Left lung (tissue), 14 donors: ENCODE results near the gene GRIA3. TPM values are rescaled to one million over a fixed set of nuclear protein-coding genes. Genes with fewer than 3 reads are reported as not detected.

ENCODE experiments used
- ATAC-seq: fragments of 200-7000 bp; cut with Tn5 transposase; one replicate; pipeline ENCODE4 v1.9.1; 2020; ENCODE audit warnings: moderate library complexity
- DNase-seq, 4 donors: peaks; one replicate each; pipeline ENCODE4 v3.0.0-alpha.2; 2013 to 2020
- H3K27ac ChIP-seq, 2 donors: fragments of 200-600 bp; sonication (generic) in 1 of 2; one replicate each; pipeline versions ENCODE4 v1.5.0 to v1.8.0; 2020 to 2021
- H3K27me3 ChIP-seq, 2 donors: fragments of 200-600 bp; sonication (generic) in 1 of 2; one replicate each; pipeline versions ENCODE4 v1.5.0 to v1.8.0; 2020 to 2021
- H3K36me3 ChIP-seq, 2 donors: fragments of 200-600 bp; sonication (generic) in 1 of 2; one replicate each; pipeline versions ENCODE4 v1.5.0 to v1.8.0; 2020 to 2021
- H3K4me1 ChIP-seq, 2 donors: fragments of 200-600 bp; one replicate each; pipeline ENCODE4 v1.8.0; 2021
- H3K4me3 ChIP-seq, 2 donors: fragments of 200-600 bp; sonication (generic) in 1 of 2; one replicate each; pipeline versions ENCODE4 v1.5.0 to v1.8.0; 2020 to 2021; ENCODE audit warnings: mild to moderate bottlenecking in 1 of 2
- H3K9me3 ChIP-seq, 2 donors: fragments of 200-600 bp; sonication (generic) in 1 of 2; one replicate each; pipeline versions ENCODE4 v1.5.0 to v1.8.0; 2020 to 2021
- intact Hi-C, 2 donors: fragments of 100-400 bp; cut with DNase I; formaldehyde crosslinking; loops; one replicate each; pipeline versions ENCODE4 v1.11.2 to v1.14.2; 2022
- long read RNA-seq, 12 donors: library from polyadenylated mRNA in 2 of 12; unstranded in 2 of 12; transcript quantifications; one replicate each; pipeline ENCODE4 v2.0.0 and lab custom pipeline, GENCODE V29; 2019 to 2026
- polyA plus RNA-seq, 6 donors: library from polyadenylated mRNA; unstranded; fragments of 120-200 nt; gene quantifications; one replicate each; pipeline ENCODE4 v1.2.1, GENCODE V29; 2013; ENCODE audit not compliant: insufficient read length in 6 of 6
- total RNA-seq, 2 donors: library from RNA; stranded (reverse); fragmentation: NEBNext Ultra II Directional; extraction: Animal tissue kit (Norgen Biotek cat#: 25700); gene quantifications; one replicate each; pipeline ENCODE4 v1.2.1, GENCODE V29; 2021
- TF ChIP-seq, protein P1 (sequence below), 2 donors: fragments of 200-600 bp; sonication (generic) in 1 of 2; IDR thresholded peaks; one replicate each; pipeline versions ENCODE4 v1.5.0 to v1.8.0; 2021; ENCODE audit warnings: antibody characterized with exemption in 2 of 2
- donor health status: DM: no; HTN: yes; CAD: no.
- donor health status: DM: no; HTN: no; CAD: no.

Gene GRIA3
- under 1 TPM; 0.37 to 0.50 TPM for total RNA-seq
- polyA plus RNA-seq, result 1 to 10 TPM in 3 of 6 donors, under 1 TPM in 3; 0.35 to 2.3 (median 1.0) TPM
- long read RNA-seq, donor 1, result 0 reads
- long read RNA-seq, donor 2, result 0 reads
- long read RNA-seq, donor 3, result 0 reads
- long read RNA-seq, donor 4, partial matches to known transcripts, result 0 of 1 reads
- long read RNA-seq, donor 4, other reads (novel, unspliced or antisense), result 1 of 1 reads
- long read RNA-seq, donor 5, result 0 reads
- long read RNA-seq, donor 6, result 0 reads
- long read RNA-seq, donor 7, result 0 reads
- long read RNA-seq, donor 8, result 0 reads
- long read RNA-seq, donor 9, result 0 reads
- long read RNA-seq, donor 10, result 0 reads
- long read RNA-seq, donor 11, full-length matches to known transcripts, result 13 of 13 reads
- long read RNA-seq, donor 11, partial matches to known transcripts, result 0 of 13 reads
- long read RNA-seq, donor 11, other reads (novel, unspliced or antisense), result 0 of 13 reads
- long read RNA-seq, donor 12, result 0 reads

DNA sequence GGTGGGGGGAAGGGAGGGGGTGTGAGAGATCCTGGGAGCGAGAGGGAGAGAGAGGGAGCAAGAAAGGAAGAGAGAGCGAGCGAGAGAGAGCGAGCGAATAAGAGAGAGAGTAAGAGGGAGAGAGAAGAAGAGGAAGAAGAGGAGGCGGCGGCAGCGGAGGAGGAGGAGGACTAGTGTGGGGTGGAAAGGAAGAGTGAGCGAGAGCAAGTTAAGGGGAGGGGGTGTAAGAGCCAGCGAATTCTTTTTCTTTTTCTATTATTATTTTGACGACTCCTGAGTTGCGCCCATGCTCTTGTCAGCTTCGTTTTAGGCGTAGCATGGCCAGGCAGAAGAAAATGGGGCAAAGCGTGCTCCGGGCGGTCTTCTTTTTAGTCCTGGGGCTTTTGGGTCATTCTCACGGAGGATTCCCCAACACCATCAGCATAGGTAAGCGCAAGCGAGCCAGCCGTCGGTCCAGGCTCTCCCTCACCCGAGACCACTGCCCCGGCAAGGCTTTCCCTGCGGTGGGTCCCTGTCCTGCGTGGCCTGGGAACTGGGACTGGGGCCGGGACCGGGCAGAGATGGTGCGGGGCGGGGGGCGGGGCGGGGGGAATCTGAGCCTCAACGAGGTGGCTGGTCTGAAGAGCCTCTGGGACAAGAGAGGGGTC lies at the start of gene GRIA3:
Gene GRIA3, plus strand, starts transcription at position 60 of the 647 bp plus-strand sequence. Its CDS starts 258 bp downstream, at position 318.
- DNase-seq, result no peak
- Histone ChIP-seq H3K4me1 (no peaks in the 10 kb centered on the region), H3K4me3 (no peak within 1 kb of the TSS), H3K9me3 (no peaks in the 10 kb centered on the region), H3K27ac (no peak within 1 kb of the TSS), H3K27me3 (peaks cover 0 to 44% of the 10 kb centered on the region in 2 donors), H3K36me3 (no peaks in the 10 kb centered on the region)
- intact Hi-C loops, result no loop called here
- TF ChIP-seq, protein P1, sequence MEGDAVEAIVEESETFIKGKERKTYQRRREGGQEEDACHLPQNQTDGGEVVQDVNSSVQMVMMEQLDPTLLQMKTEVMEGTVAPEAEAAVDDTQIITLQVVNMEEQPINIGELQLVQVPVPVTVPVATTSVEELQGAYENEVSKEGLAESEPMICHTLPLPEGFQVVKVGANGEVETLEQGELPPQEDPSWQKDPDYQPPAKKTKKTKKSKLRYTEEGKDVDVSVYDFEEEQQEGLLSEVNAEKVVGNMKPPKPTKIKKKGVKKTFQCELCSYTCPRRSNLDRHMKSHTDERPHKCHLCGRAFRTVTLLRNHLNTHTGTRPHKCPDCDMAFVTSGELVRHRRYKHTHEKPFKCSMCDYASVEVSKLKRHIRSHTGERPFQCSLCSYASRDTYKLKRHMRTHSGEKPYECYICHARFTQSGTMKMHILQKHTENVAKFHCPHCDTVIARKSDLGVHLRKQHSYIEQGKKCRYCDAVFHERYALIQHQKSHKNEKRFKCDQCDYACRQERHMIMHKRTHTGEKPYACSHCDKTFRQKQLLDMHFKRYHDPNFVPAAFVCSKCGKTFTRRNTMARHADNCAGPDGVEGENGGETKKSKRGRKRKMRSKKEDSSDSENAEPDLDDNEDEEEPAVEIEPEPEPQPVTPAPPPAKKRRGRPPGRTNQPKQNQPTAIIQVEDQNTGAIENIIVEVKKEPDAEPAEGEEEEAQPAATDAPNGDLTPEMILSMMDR (IDR thresholded peaks at IDR 0.05), result no peak
- peak; percentile 24 for ATAC-seq

DNA sequence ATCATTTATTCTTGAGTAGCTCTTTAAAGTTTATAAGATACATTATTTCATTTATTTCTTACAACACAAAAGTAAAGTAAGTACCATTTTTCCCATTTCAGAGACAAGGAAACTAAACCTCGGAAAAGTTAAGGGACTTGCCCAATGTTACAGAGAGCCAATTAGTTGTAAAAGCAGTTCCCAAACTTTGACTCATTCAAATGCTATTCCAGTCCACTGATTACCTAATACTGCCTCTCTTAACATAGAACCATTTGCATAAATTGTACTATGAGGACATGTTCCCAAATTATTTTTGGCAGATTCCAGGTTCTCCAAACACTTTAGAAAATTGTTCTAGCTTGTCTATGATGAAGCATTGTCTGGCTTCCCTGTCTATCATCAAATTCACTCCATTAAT lies 45.6 kb upstream of the GRIA3 start:
- Histone ChIP-seq H3K36me3 (no peaks in the 10 kb centered on the region), H3K27ac (no peak overlapping the region), H3K27me3 (no peaks in the 10 kb centered on the region), H3K4me1 (no peaks in the 10 kb centered on the region), H3K9me3 (no peaks in the 10 kb centered on the region), H3K4me3 (no peak overlapping the region)
- intact Hi-C loops, result no loop called here
- ATAC-seq (no peak), DNase-seq (no peak)
- TF ChIP-seq, protein P1 (IDR thresholded peaks at IDR 0.05), result no peak

DNA sequence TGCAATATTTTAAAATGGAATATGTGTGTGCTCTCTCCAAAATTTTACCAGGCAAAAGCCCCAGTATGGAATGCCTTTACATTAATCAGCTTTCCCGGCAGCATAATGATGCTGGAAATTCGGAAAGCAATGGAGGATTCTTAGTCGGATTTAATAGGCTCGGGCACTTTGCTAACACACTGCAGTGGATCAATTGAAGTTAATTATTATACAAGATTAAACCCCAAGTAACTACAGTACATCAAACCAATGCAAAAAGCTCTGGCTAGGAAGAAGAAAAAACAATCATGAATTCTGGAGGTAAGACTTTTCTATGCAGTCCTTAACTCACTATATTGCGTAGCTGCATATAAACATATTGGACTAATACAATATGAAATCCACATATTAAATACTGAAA lies 43.6 kb upstream of the GRIA3 start:
- ATAC-seq (no peak), DNase-seq (no peak)
- Histone ChIP-seq H3K27me3 (no peaks in the 10 kb centered on the region), H3K9me3 (no peaks in the 10 kb centered on the region), H3K4me1 (no peaks in the 10 kb centered on the region), H3K27ac (no peak overlapping the region), H3K36me3 (no peaks in the 10 kb centered on the region), H3K4me3 (no peak overlapping the region)
- intact Hi-C loops, result no loop called here
- TF ChIP-seq, protein P1 (IDR thresholded peaks at IDR 0.05), result no peak

DNA sequence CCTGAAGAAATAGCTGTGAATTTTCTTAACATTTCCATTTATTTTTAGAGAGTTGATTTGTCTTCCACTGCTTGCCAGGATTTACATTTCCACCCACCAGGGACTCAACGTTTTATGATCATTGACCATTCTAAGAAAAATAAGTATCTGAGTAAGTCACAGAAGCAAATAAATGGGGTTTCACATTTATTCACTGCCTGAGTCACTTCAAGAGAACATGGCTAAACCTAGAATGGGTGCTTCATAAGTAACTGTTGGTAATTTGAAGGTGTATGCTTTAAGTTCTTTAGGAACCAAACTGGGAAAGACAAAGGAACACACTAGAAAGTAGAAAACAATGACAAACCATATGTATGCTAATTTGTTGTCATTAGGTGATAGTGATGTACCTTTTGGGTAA lies 43.2 kb upstream of the GRIA3 start:
- intact Hi-C loops, result no loop called here
- H3K4me3 ChIP-seq, result no peak overlapping the region
- no peaks in the 10 kb centered on the region for H3K27me3 ChIP-seq
- no peak overlapping the region for H3K27ac ChIP-seq
- no peaks in the 10 kb centered on the region for H3K4me1 ChIP-seq
- no peaks in the 10 kb centered on the region for H3K36me3 ChIP-seq
- ATAC-seq (no peak), DNase-seq (no peak)
- TF ChIP-seq, protein P1 (IDR thresholded peaks at IDR 0.05), result no peak
- no peaks in the 10 kb centered on the region for H3K9me3 ChIP-seq

DNA sequence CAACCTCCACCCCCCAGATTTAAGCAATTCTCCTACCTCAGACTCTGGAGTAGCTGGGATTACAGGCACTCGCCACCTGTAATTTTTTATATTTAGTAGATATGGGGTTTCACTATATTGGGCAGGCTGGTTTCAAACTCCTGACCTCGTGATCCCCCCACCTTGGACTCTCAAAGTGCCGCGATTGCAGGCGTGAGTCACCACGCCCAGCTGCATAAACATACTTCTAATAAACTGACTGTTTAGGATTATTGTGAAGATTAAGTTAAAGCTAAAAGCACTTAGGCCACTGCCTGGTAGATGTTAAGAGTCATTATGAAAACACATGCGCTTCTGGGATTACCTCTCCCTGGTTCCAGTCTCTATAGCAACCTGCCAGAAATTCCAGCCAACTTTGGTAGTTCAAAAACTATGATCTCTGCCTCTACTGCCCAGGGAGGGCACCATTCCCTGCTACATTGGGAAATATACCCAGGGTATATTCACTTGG lies 30.2 kb upstream of the GRIA3 start:
- Histone ChIP-seq H3K36me3 (no peaks in the 10 kb centered on the region), H3K27ac (no peak overlapping the region), H3K9me3 (no peaks in the 10 kb centered on the region), H3K4me3 (no peak overlapping the region), H3K27me3 (no peaks in the 10 kb centered on the region), H3K4me1 (no peaks in the 10 kb centered on the region)
- TF ChIP-seq, protein P1 (IDR thresholded peaks at IDR 0.05), result no peak
- ATAC-seq (no peak), DNase-seq (no peak)
- intact Hi-C loops, result no loop called here
